Body of pancreas (tissue), 4 donors: Measurements from ENCODE around the gene TNS3.

ENCODE experiments used
- CTCF ChIP-seq, 7 experiments: fragments of 450-650 bp in 4 of 7; fragments of 200-600 bp in 3 of 7; sonication (generic) in 3 of 7; IDR thresholded peaks; one replicate each; pipeline ENCODE4 v1.5.1; 2016 to 2019; ENCODE audit warnings: antibody characterized with exemption in 7 of 7
- POLR2A ChIP-seq, 3 donors: fragments of 450-650 bp; IDR thresholded peaks; one replicate each; pipeline ENCODE4 v1.6.1; 2016; ENCODE audit warnings: antibody characterized with exemption in 3 of 3, mild to moderate bottlenecking in 2 of 3

- no peak for TF ChIP-seq CTCF (IDR thresholded peaks at IDR 0.05)
- TF ChIP-seq POLR2A (IDR thresholded peaks at IDR 0.05): no peak
Measured at GRCh38 chr7:47427051-47427643, 154.8 kb downstream of the TNS3 start.
